RWPE1 (cell line): ENCODE data around the gene FRMD4A.

Source experiments
- CTCF ChIA-PET: fragments of 350-600 bp; sonication (Branson Sonifier 250); formaldehyde crosslinking; extraction: SDS; loops from one replicate; lab custom pipeline; 2021; lab: Yijun Ruan, JAX
- POLR2A ChIA-PET: fragments of 400-600 bp; formaldehyde crosslinking; extraction: SDS; loops from one replicate; lab custom pipeline; 2020; ENCODE audit warnings: antibody characterized with exemption; ENCODE audit not compliant: low non-redundant PET; lab: Yijun Ruan, JAX
- DNase-seq: peaks from one replicate; pipeline ENCODE4 v3.0.0; 2012; ENCODE audit warnings: low spot score
- H3K27ac ChIP-seq: fragments of 450-650 bp; 2 replicates; pipeline ENCODE4 v1.5.1; 2017
- CTCF ChIP-seq: fragments of 450-650 bp; conservative IDR thresholded peaks from 2 replicates; pipeline ENCODE4 v1.5.1; 2017; ENCODE audit warnings: low read depth, mild to moderate bottlenecking

FRMD4A gene

GRCh38 chr10:14126697-14127440 is 203.9 kb downstream of the FRMD4A start:
- no peak overlapping the region for H3K27ac ChIP-seq
- POLR2A ChIA-PET = interaction anchor here (0.7 kb wide), 1 partner anchor 491 kb away, joined by 4 read pairs; no protein-coding TSS in a partner anchor
- CTCF ChIA-PET = interaction anchor here (0.7 kb wide), 1 partner anchor 404 kb away, joined by 3 read pairs; no protein-coding TSS in a partner anchor
- no peak for TF ChIP-seq CTCF
- DNase-seq = peak; percentile 78

GRCh38 chr10:14125564-14125963 is 205.2 kb downstream of the FRMD4A start:
- H3K27ac ChIP-seq = no peak overlapping the region
- DNase-seq = no peak
- no peak for TF ChIP-seq CTCF
- POLR2A ChIA-PET = no interaction called here
- CTCF ChIA-PET = no interaction called here

- ChIA-PET CTCF (no interaction called here), POLR2A (no interaction called here)
- no peak overlapping the region for H3K27ac ChIP-seq
- no peak for DNase-seq
- no peak for TF ChIP-seq CTCF
Observed at GRCh38 chr10:14124941-14125340, 205.8 kb downstream of the FRMD4A start.

- POLR2A ChIA-PET = no interaction called here
- CTCF ChIA-PET = no interaction called here
Observed at GRCh38 chr10:14123139-14123538, 207.6 kb downstream of the FRMD4A start.

GRCh38 chr10:14120812-14121211 is 209.9 kb downstream of the FRMD4A start:
- no peak overlapping the region for H3K27ac ChIP-seq
- DNase-seq = no peak
- ChIA-PET POLR2A (no interaction called here), CTCF (interaction anchor here (0.6 kb wide), 1 partner anchor 640 kb away, joined by 4 read pairs; no protein-coding TSS in a partner anchor)
- TF ChIP-seq CTCF = no peak

More at GRCh38 chr10:14123139-14123538, 207.6 kb downstream of the FRMD4A start:
- H3K27ac ChIP-seq = no peak overlapping the region
- no peak for DNase-seq
- TF ChIP-seq CTCF = no peak

- DNase-seq = no peak
- ChIA-PET POLR2A (no interaction called here), CTCF (interaction anchor here (0.6 kb wide), 1 partner anchor 154 kb away, joined by 3 read pairs; no protein-coding TSS in a partner anchor)
- no peak overlapping the region for H3K27ac ChIP-seq
- TF ChIP-seq CTCF = no peak
Observed at GRCh38 chr10:14118953-14119352, 211.8 kb downstream of the FRMD4A start.
